NCI-H1694 treated with DMSO at 0.1 percent for 48 hours (cell line): ENCODE data around the gene U2AF1.
"Not testable (repeated sequence)": the region's sequence is repeated elsewhere in the genome, so short reads cannot be mapped to it uniquely, and the experiment has no call there.

ENCODE experiments used
- DNase-seq: peaks from one replicate; lab custom pipeline; 2025; lab: John Stamatoyannopoulos, UW

U2AF1 gene

DNA sequence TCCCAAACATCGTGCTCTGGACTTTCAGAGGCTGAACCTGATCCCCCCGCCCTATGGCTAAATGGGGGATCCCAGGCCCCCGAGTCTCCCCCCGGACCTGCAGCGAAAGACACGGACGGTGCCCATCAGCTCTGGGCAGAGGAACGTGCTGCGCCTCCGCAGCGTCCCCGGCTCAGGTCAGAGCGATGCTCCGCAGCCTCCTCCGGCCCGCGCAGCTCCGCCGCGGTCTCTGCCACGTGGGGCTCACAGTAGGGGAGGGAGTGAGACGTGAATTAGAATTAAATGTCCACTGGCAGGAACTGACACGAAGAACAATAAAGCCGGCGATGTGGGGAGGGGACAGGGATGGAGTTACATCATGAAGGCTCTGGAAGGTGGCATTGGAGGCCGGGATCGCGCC is 30.7 kb downstream of the U2AF1 start:
- not testable (repeated sequence) for DNase-seq

DNA sequence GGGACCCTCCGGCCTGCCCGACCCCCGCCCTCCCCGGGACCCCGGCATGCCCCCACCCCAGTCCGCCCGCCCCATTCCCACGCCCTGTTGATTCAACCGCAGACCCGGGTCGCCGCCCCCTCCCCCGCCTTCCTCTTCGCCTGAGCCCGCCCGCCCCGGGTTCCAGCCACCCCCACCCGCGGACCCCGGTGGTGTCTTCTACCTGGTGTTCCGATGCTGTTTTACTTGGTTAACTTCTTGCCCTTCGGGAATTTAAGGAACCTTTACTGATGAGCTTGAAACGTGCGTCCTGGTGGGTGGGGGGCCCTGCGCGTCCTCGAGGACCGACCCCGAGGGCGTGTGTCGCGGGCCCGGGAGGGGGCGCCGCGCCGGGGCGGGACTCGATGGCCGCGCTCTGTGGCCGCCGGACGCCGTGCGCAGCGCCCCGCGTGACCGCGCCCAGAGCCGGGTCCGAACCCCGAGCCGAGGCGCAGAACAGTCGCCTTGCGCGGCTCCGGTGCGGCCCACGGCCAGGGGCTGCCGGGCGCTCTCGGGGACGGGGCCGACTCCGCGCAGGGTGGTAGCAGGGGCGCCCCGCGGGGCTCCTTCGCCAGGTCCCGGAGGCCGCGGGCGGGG is 31.2 kb downstream of the U2AF1 start:
- not testable (repeated sequence) for DNase-seq

DNA sequence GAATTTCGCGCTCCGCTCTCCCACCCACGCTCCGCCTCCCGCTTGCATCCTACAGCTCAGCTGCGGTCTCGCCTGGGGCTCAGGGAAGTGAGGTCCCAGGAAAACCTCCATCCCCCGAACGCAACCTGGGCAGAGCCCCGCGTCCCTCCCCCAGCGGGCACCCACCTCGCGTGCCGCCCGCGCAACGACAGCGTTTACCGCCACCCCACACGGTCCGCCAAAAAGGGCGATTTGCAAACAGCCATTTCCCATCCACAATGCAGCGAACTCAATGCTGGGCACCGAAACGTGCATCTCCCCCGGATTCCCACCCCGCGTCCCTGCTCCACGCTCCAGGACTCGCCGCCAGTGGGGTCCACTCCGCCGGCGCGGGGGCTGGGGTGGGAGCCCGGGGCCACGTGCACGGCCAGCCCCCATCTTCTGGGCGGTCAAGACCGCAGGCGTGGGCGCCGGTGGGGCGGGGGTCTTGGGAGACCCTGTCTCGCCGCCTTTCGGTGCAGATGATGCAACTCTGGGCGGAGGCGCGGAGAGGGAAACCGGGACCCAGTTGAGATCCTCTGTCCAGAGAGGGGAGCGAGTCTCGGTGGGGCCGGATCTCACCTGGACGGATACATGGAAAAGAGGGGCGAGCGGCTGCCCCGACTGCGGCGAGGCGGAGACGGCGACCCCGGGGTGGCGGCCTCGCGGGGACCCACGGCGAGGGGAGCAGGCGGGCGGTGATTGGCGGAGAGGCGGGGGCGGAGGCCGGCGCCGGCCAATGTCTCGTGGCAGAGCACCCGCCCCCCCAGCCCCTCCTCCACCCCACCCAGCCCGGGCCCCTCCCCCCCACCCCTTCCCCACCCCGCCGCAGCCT is 32.0 kb downstream of the U2AF1 start, which contains the start of gene CBS:
TSS of gene CBS (minus strand) at position 666 of the 853 bp plus-strand sequence. CDS start 3,642 bp downstream, outside the sequence.
- not testable (repeated sequence) for DNase-seq

DNA sequence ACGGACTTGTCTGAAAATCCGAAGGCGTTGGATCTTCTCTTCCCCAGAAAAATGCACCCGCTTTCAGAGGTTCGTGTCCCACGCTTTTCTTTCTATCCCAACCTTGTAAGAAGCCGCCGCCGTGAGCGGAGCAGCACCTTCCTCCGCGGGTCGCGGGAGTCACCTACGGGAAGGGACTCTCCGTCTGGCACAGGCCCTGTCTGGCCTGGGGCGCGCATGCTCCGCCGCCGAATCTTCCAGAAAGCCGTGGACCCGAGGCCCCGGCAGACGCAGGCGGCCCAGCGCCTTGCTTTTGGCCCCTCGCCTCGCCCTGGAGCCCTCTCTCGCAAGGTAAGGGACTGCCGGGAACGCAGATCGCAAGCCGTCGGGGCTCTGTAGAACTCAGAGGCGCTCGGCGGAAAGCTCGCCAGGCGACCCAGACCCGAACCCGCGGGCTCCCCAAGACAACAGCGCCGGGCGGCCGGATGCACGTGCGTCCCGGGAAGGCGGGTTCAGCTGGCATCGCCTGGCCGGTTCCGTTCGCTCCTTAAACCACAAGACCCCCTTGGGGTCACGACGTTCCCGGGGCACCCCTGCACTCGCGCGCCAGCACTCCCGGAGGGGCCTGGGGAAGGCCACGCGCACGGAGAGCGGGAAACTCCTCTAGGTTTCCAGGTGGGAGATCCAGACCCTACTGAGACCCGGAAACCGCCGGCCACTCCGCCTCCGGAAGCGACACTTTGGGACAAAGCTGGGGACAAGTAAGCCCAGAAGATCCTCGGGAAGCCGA is 32.8 kb downstream of the U2AF1 start:
- not testable (repeated sequence) for DNase-seq

DNA sequence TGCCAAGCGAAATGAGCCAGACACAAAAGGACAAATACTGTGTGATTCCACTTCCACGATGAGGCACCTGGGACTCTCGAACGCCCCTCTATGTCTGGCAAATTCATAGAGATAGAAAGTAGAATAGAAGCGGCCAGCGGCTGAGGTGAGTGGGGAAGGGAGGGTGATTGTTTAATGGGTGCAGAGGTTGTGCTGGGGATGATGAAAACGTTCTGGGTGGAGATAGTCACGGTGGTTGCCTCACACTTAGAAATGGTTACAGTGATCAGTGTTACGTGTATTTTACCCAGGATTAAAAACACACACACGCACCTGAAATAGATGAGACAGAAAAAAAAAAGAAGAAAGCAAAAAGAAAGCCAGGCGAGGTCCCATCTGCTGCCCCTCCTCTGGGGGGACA is 34.6 kb downstream of the U2AF1 start:
- DNase-seq, result not testable (repeated sequence)

DNA sequence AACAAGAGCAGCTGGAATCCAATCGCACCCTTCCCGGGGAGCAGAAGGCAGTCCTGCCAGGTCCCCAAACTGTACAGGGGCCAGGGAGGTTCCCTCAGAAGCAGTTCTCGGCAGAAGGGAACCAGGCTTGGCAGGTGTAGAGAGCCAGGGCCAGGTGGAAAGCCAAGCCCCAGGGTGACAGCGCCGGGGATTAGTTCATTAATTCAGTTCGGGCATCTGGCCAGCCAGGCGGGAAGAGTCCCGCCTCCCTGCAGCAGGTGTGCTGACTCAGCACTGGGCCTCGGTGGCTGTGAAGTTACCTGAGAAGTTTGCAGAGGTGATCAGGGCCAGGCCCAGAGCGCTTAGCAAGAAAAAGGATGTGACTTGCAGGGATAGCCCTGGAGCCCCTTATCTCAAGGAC is 37.7 kb downstream of the U2AF1 start:
- not testable (repeated sequence) for DNase-seq

DNA sequence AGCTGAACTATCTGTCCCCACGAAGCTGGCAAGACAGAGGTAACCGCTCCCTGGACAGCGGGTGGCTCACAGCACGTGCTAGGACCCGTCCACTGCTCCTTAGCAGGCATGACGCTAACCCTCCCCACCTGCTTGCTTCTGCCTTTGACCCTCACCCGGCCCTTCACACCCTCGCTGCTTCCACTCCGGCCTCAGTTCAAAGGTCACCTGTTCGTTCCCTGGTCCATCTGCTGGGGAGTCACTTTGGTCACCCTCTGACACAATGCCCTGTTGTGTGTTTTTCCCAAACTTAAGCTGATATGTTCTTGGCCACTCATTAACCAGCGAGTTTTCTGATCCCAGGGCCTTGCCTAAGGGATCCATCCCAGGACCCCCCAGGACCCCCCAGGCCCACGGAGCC is 39.3 kb downstream of the U2AF1 start:
- DNase-seq, result not testable (repeated sequence)

DNA sequence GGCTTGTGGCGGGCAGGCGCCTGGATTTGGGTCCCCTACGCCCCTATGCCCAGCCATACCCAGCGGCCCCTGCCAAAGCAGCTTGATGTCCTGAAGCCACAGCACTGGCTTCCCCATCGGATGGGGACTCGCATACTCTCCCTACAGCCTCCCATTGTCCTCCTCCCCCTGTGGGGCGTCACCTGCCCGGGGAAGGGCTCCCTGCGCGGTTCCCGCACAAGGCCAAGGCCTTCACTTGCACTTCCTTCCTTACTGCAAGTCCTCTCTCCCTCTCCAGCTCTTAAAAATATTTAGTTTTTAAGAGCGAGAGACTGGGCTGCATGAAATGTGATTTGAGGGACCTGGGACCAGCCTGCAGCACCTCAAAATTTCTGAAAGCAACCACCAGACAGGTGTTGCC is 40.7 kb downstream of the U2AF1 start:
- not testable (repeated sequence) for DNase-seq

DNA sequence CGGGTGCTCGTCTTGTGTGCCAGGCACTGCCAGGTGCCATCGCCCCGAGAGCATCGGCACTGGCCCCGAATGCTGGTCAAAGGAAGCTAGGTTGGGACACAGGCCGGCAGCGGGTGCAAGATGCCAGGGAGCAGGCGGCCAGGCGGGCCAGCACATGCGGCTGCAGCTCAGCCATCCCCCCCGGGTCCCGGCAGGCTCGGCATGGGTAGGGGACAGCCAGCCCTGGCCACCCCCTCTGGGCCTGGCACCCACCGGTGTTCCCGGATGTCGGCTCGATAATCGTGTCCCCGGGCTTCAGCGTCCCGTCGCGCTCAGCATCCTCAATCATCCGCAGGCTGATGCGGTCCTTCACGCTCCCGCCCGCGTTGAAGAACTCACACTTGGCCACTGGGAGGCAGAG is 41.4 kb downstream of the U2AF1 start:
- DNase-seq, result not testable (repeated sequence)

DNA sequence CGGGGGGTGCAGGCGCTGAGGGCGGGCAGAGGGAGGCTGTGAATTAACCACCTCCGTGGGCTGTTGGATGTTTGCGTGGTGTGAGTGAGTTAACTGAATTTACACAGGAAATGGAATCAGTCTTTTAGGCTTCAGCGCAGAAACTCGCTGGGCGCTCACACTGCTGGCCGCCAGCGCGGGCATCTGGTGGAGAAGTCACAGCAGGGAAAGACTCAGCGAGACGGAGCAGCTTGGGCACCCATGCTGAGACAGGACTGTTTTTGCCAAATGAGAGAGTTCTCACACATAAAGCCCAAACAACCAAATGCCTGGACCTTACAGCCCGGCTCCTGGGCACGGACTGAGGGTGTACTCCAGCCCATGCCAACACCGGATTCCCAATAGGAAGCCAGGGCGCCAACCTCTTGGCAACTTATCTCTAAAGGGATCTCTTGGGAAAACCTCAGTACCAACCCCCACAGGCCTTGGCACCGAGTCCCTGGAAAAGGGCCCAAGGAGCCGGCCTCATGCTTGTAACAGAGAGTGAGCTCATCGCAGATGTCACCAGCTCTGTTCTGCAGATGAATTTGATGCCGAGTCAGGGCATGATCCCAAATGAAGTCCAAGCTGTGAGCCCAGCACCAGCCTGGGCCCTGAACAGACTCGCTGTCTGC is 43.0 kb downstream of the U2AF1 start:
- DNase-seq, result not testable (repeated sequence)

DNA sequence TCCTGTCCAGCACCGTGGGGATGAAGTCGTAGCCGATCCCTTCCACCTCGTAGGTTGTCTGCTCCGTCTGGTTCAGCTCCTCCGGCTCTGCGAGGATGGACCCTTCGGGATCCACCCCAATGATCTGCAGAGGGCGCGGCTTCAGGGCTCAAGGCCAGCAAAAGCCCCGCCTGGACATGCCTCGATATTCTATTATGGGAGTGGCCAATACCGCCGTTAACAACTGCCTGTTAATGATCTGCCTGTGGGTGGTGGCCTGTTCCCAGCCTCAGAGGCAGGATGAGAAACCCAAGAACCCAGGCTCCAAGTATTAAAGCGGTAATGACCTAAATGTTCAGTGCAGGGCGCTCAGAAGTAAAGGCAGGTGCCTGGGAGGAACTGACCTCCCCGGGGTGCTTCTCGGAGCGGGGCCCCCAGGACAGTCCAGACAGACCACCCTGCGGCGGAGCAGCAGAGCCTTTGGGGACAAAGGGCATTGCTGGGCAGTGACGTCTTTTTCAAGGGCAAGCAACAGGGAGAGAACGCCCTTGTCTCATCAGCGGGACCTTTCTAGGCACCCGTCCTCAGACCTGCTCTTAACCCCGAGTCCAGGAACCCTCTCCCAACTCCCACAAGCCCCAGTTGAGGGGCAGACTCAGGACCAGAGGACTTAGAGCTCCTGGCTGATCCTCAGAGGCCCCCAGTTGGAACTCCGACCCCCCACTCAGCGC is 44.3 kb downstream of the U2AF1 start:
- not testable (repeated sequence) for DNase-seq

DNA sequence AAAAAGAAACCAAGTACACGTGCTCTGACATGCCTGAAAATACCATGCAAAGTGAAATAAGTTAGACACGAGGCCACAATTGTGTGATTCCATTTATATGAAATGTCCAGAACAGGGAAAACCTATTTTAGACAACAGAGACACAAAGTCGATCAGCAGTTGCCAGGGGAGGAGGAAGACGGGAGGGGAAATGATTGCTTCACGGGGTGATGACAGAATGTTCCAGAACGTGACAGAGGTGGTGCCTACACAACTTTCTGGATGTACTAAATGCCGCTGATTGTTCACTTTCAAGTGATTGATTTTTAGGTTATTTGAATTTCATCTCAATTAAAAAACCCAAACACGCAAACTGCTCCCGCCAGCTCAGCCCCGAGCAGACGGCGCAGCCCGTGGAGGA is 54.3 kb downstream of the U2AF1 start:
- not testable (repeated sequence) for DNase-seq

DNA sequence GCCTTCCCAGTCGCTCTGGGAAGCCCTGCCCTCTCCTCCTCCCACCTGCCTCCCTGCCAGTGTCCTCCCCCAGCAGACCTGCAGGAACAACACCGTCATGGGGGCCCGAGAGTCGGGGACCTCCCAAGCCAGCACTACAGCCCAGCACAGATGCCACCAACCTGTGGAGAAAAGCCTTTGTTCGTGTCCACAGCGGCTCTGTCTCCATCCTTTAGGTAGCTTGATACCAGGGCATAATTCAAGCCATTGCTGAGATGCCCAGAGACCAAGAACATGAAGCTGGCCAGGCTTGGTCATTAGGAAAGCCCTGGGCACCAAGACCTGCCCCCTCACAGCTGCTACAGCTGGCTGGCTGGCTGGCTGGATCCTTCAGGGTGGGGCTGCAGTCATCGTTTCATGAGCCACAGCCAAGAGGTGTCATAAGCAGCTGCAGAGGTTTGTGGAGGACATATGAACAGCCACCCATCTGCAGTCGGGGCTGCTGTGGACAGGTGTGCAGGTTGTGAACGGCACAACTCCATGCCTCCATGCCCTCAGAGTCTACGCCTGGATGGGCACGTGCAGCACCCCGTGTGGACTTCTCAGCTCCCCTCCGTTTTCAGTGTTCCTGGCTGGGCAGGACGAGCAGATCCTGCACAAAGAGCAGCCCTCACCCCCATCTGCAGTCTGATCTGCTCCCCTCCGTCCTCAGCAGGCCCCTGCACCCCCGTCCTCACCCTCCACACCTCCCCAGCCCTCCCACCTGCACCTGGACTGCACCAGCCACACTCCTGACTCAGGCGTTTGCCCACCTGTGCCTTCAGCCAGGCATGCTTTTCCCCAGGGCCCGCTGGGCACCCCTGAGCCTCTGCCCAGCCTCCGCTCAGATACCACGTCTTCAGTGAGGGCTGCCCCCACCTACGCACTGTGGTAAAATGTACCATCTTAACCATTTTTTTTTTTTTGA is 61.2 kb downstream of the U2AF1 start:
- DNase-seq, result not testable (repeated sequence)

DNA sequence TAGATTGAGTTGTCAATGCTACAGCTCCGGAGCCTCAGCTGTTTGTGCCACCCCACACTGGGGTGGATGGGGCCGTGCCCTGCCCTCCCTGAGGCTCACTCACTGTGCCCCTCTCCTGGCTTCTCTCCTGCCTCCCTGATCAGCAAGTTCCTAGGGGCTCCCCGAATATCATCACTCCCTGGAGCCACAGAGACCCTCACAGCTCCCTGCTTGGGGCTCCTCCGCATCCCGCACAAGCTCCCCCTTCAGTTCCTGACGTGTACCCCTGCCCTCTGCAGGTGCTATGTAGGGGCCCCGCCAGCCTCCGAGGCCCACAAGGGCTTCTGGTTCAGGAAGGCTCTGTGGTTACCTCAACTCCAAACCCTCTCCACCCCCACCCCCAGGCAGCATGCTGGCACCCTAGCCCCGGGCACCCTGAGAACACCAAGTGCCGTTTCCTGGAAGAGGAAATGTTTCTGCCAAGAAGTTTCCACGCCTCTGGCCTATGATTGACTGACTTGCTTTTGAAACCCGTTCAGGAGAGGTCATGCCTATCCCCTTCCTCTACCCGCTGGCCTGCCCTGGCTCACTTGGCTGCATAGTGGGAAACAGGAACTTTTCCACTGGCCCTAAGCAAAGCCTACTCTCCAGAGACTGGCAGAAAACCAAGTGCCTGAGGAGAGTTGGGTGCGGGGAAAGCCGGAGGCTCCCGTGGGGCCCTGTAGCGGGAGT is 62.0 kb downstream of the U2AF1 start:
- DNase-seq, result not testable (repeated sequence)

DNA sequence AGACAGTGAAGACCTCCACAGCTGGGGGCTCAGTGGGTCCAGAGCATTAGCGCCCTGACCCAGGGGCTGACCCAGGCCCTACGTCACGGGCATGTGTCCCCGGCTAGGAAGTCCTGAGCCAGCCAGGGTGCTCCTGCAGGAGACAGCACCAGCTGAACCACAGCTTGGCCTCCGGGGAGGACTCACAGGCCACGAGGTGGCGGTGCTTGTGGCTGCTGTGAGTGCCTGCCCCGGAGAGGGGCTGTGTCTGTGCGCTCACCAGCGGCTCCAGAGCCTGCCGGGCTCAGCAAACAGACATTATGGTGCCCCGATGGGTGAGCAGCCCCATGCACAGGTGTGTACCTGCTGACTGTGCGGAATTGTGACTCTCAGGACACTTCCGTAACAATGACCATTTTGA is 62.8 kb downstream of the U2AF1 start:
- not testable (repeated sequence) for DNase-seq

DNA sequence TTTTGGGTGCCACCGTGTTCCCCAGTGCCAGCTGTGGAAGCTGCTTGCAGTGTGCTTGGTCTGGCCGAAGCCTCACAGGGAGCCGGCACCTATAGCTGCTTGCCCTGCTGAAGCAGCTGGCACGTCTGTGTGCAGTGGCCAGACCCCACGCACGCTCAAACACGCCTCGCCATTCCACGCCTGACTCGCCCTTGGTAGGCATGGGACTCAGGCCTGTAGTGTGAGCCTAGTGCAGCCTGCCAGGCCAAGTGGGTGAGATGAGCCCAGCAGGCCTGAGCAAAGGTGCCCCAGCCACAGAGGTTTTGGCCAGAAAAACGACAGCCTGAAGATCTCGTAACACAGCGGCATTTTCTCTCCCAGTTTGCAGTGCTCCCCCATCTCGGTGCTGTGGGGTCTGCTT is 64.1 kb downstream of the U2AF1 start:
- DNase-seq, result peak; percentile 18
